ENCODE data around the gene BYSL. TPM values are rescaled to one million over a fixed set of nuclear protein-coding genes. Genes with fewer than 3 reads are reported as not detected.

Gene BYSL
- total and polyA plus RNA-seq, 9 of the 15 experiments (the other 6 are each of a cell fraction or from before 2014, with no cell fraction given) = 22.2 to 92.3 (median 53.4) TPM

GRCh38 chr6:41966961-41967311 is 45.6 kb downstream of the BYSL start (continued):
- TF ChIP-seq CEBPZ (IDR thresholded peaks at IDR 0.05; ENCODE audit: borderline replicate concordance, low read depth, low read length) (no peak), UBTF (IDR thresholded peaks at IDR 0.05; ENCODE audit: borderline replicate concordance in 1 of 2, low read depth in 2 of 2, low read length in 2 of 2) (no peak), MYBL2 (IDR thresholded peaks at IDR 0.05; ENCODE audit: low read depth) (no peak), MYBL2 (CRISPR knock-in tag; IDR thresholded peaks at IDR 0.05; ENCODE audit: borderline replicate concordance) (no peak), IFI16 (CRISPR knock-in tag; IDR thresholded peaks at IDR 0.05) (no peak), EZH2 (IDR thresholded peaks at IDR 0.05; ENCODE audit: borderline replicate concordance, low read depth, low read length) (no peak), SMAD4 (CRISPR knock-in tag; conservative IDR thresholded peaks at IDR 0.05) (peak; percentile 39; the same call in 1 of the 2 replicates), ZNF764 (CRISPR knock-in tag; IDR thresholded peaks at IDR 0.05; ENCODE audit: low read depth) (no peak), ATF3 (IDR thresholded peaks at IDR 0.05) (0 out of 2 replicates have a peak, but pooled peaks have one; percentile 54), ATF3 (CRISPR knock-in tag; conservative IDR thresholded peaks at IDR 0.05) (no peak), ELF2 (CRISPR knock-in tag; IDR thresholded peaks at IDR 0.05) (no peak), SRSF7 (optimal IDR thresholded peaks at IDR 0.05; ENCODE audit: low read depth, low read length) (no peak), SMAD3 (CRISPR knock-in tag; conservative IDR thresholded peaks at IDR 0.05) (no peak), TEAD1 (CRISPR knock-in tag; IDR thresholded peaks at IDR 0.05) (0 out of 4 replicates have a peak, but pooled peaks of 1 of the 2 experiments have one; percentile 6), RFX1 (IDR thresholded peaks at IDR 0.05) (peak; percentile 25; the same call in 1 of the 2 replicates), PHF20 (IDR thresholded peaks at IDR 0.05; ENCODE audit: partially characterized antibody) (no peak), YBX1 (IDR thresholded peaks at IDR 0.05) (no peak), TAF15 (IDR thresholded peaks at IDR 0.05; ENCODE audit: low read depth, low read length) (no peak), TOE1 (IDR thresholded peaks at IDR 0.05; ENCODE audit: borderline replicate concordance) (0 out of 2 replicates have a peak, but pooled peaks have one; percentile 9), TOE1 (CRISPR knock-in tag; IDR thresholded peaks at IDR 0.05; ENCODE audit: borderline replicate concordance, low read depth) (no peak)
